ENCODE results near the gene ATAD2B.

The ATAD2B gene

DNA sequence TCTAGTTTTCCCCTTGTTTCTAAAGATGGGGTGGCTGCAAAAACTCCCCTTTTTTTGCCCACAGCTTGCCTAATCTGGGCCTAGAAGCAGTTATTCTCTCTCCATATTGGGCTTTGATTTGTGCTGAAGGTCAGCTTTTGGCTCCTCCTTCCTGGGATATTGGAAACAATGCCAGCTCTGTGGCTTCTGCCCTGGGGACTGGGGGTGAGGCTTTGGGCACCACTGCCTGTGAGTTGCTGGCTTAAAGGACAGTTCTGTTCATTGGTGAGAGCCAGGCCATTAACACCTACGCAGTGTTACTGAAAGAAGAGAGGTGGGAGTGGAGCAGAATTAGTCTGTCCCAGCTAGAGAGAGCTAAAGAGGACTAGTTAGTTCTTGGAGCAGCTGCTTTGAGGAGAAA is 17.6 kb upstream of the ATAD2B start:
- no peak overlapping the region for H3K4me3 ChIP-seq (ENCODE audit: low read depth, low read length)
- TF ChIP-seq, protein P1, sequence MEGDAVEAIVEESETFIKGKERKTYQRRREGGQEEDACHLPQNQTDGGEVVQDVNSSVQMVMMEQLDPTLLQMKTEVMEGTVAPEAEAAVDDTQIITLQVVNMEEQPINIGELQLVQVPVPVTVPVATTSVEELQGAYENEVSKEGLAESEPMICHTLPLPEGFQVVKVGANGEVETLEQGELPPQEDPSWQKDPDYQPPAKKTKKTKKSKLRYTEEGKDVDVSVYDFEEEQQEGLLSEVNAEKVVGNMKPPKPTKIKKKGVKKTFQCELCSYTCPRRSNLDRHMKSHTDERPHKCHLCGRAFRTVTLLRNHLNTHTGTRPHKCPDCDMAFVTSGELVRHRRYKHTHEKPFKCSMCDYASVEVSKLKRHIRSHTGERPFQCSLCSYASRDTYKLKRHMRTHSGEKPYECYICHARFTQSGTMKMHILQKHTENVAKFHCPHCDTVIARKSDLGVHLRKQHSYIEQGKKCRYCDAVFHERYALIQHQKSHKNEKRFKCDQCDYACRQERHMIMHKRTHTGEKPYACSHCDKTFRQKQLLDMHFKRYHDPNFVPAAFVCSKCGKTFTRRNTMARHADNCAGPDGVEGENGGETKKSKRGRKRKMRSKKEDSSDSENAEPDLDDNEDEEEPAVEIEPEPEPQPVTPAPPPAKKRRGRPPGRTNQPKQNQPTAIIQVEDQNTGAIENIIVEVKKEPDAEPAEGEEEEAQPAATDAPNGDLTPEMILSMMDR (IDR thresholded peaks at IDR 0.05; ENCODE audit: low read depth, low read length), result no peak

GRCh38 chr2:23943666-23944065 is 16.7 kb upstream of the ATAD2B start:
- no peak overlapping the region for H3K4me3 ChIP-seq (ENCODE audit: low read depth, low read length)
- TF ChIP-seq, protein P1 (IDR thresholded peaks at IDR 0.05; ENCODE audit: low read depth, low read length), result no peak

- TF ChIP-seq, protein P1 (IDR thresholded peaks at IDR 0.05; ENCODE audit: low read depth, low read length), result no peak
- H3K4me3 ChIP-seq (ENCODE audit: low read depth, low read length), result peak overlapping the region; percentile 77
Measured at GRCh38 chr2:23941644-23942043, 14.7 kb upstream of the ATAD2B start.

DNA sequence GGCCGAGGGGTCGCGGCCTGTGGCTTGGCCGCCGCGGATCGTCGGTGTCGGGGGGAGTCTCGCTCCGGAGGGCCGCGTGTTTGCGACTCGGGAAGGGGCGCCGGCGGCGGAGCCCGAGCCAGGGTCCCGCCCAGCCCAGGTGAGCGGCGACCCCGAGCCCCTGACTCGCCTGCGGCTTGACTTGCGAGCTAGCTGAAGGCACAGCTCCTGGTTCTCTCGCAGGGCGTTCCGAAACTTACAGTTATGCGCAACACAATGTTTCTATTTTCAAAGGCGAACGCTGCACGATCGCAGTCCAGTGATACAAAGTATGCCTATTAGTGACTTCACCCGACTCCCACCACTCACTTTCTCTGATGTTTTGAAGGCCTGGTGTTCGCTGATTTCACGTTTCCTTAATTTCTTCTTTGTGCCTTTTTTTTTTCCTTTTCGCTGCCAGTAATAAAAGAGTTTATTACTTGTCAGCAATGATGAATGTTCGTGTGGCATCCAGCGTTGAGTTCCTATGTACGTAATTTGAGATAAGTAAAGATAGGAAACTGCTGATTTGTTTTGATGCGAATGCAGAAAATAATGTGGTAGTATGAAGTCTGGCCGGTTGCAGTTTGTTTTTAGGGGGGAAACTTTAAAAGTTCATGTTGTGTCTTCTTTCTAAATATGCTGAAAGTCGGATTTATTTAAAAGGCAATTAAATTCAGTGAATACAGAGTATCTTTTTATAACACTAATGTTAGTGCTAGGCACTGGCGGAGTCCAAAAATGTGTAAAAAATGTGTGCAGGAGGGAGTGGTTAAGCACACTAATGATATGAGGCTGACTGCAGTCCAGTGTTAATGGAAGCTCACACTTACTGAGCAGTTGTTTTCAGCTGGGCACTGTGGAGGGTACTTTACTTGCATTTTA is 14.0 kb upstream of the ATAD2B start:
- TF ChIP-seq, protein P1 (IDR thresholded peaks at IDR 0.05; ENCODE audit: low read depth, low read length), result no peak
- H3K4me3 ChIP-seq (ENCODE audit: low read depth, low read length), result peak overlapping the region; percentile 77

GRCh38 chr2:23939987-23940717 is 13.2 kb upstream of the ATAD2B start, which contains the start of gene UBXN2A:
Gene UBXN2A (plus strand): TSS chr2:23940463. CDS start chr2:23958315, 17,852 bp downstream.
- TF ChIP-seq, protein P1 (IDR thresholded peaks at IDR 0.05; ENCODE audit: low read depth, low read length), result no peak
- peak within 1 kb of the TSS; percentile 77 for H3K4me3 ChIP-seq (ENCODE audit: low read depth, low read length)

DNA sequence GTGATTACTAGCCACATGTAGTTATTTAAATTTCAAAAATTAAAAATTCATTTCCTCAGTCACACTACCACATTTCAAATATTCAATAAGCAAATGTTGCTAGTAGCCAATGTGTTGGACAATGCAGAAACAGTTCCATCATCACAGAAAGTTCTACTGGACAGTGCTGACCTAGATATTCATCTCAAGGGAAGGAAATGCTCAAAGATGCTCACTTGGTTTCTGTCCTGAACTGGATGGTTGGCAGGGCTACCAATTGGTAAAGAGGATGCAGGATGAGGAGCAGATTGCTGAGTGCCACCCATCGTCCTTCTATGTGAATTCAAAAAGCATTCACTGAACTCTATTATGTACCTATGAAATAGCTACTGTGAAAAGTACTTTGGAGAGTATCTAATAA is 7.3 kb upstream of the ATAD2B start:
- TF ChIP-seq, protein P1 (IDR thresholded peaks at IDR 0.05; ENCODE audit: low read depth, low read length), result no peak
- no peak overlapping the region for H3K4me3 ChIP-seq (ENCODE audit: low read depth, low read length)

Measured in WI38 (cell line).